K562 (cell line): Measurements from ENCODE around the gene RIMBP3C. TPM values are rescaled to one million over a fixed set of nuclear protein-coding genes. Genes with fewer than 3 reads are reported as not detected.
A peak's percentile ranks its signal among the peaks of the same experiment; 100 is the strongest.

ENCODE experiments used
- FOXK1 ChIP-seq: sonication (generic); formaldehyde crosslinking; IDR thresholded peaks from 2 replicates; pipeline ENCODE4 v1.8.0; 2022; ENCODE audit warnings: missing genetic modification reagents, mild to moderate bottlenecking, borderline replicate concordance
- HINFP ChIP-seq: fragments of 450-650 bp; conservative IDR thresholded peaks from 2 replicates; pipeline ENCODE4 v1.6.1; 2016; ENCODE audit warnings: missing genetic modification characterization, low read depth, mild to moderate bottlenecking, control low read depth, missing compliant biosample characterization
- JUND ChIP-seq, 2 experiments: IDR thresholded peaks; 2 replicates in 1 of 2; 3 replicates in 1 of 2; pipeline ENCODE4 v1.6.1; 2011; ENCODE audit warnings: borderline replicate concordance in 2 of 2, low read depth in 2 of 2, low read length in 2 of 2, improper control_type of control experiment in 1 of 2, missing biosample characterization in 1 of 2, missing genetic modification characterization in 1 of 2, missing genetic modification reagents in 1 of 2
- KLF16 ChIP-seq: IDR thresholded peaks from 2 replicates; pipeline ENCODE4 v1.6.1; 2016; ENCODE audit warnings: antibody characterized with exemption
- NFE2 ChIP-seq: IDR thresholded peaks from 2 replicates; pipeline ENCODE4 v1.6.1; 2014; ENCODE audit warnings: antibody characterized with exemption, low read depth
- RFX5 ChIP-seq: IDR thresholded peaks from 2 replicates; pipeline ENCODE4 v1.6.1; 2011; ENCODE audit warnings: low read depth, mild to moderate bottlenecking, improper control_type of control experiment, low read length
- RHOXF2B ChIP-seq: fragments of 250-450 bp; sonication (Bioruptor Pico); conservative IDR thresholded peaks from 2 replicates; pipeline ENCODE4 v1.5.1; 2021
- SMC3 ChIP-seq: conservative IDR thresholded peaks from 2 replicates; pipeline ENCODE4 v1.6.1; 2011; ENCODE audit warnings: low read depth, low read length, improper control_type of control experiment; ENCODE audit not compliant: insufficient read depth
- TARDBP ChIP-seq: fragments of 450-650 bp; IDR thresholded peaks from 2 replicates; pipeline ENCODE4 v1.6.1; 2016
- ZNF165 ChIP-seq: fragments of 250-450 bp; sonication (Bioruptor Pico); IDR thresholded peaks from 2 replicates; pipeline ENCODE4 v1.4.0; 2020; ENCODE audit warnings: borderline replicate concordance
- polyA plus RNA-seq, 8 experiments: library from polyadenylated mRNA; depleted of rRNA in 4 of 8; stranded (reverse) in 5 of 8; unstranded in 3 of 8; fragments of >200 nt; fragmentation: Nextera tagmentation in 2 of 8; fragmentation: Illumina TruSeq in 1 of 8; extraction: Ambion mirVana in 2 of 8; extraction: Trizol in 1 of 8; gene quantifications; 2 replicates each; pipeline versions ENCODE4 v1.2.1 to v1.2.3, GENCODE V29; 2011 to 2014; ENCODE audit warnings: inconsistent platforms in 1 of 8, missing spikeins in 1 of 8
- total RNA-seq, 7 experiments: library from RNA; depleted of rRNA in 6 of 7; stranded (reverse); fragments of >200 nt in 6 of 7; fragmentation: Illumina TruSeq in 2 of 7; extraction: Trizol in 2 of 7; gene quantifications; 2 replicates each; pipeline versions ENCODE4 v1.2.1 to v1.2.3, GENCODE V29; 2011 to 2021; ENCODE audit warnings: low replicate concordance in 1 of 7
- TF ChIP-seq, protein P1 (sequence below): sonication (generic); formaldehyde crosslinking; IDR thresholded peaks from 2 replicates; pipeline ENCODE4 v1.8.1; 2023; ENCODE audit warnings: mild to moderate bottlenecking, missing genetic modification reagents
- TF ChIP-seq, protein P2 (sequence below): sonication (generic); formaldehyde crosslinking; IDR thresholded peaks from 2 replicates; pipeline ENCODE4 v1.8.0; 2022; ENCODE audit warnings: mild to moderate bottlenecking, missing genetic modification reagents
- TF ChIP-seq, protein P3 (sequence below), 2 experiments: fragments of 450-650 bp in 1 of 2; sonication (generic) in 1 of 2; formaldehyde crosslinking in 1 of 2; IDR thresholded peaks in 1 of 2; conservative IDR thresholded peaks in 1 of 2; 2 replicates each; pipeline versions ENCODE4 v1.6.1 to v1.8.1; 2016 to 2023; ENCODE audit warnings: mild to moderate bottlenecking in 2 of 2, moderate library complexity in 2 of 2, inconsistent platforms in 1 of 2, missing genetic modification reagents in 1 of 2

RIMBP3C gene
- total and polyA plus RNA-seq, 9 of the 15 experiments (the other 6 are each of a cell fraction or from before 2014, with no cell fraction given): 0.09 to 0.98 (median 0.17) TPM; not detected in 2

DNA sequence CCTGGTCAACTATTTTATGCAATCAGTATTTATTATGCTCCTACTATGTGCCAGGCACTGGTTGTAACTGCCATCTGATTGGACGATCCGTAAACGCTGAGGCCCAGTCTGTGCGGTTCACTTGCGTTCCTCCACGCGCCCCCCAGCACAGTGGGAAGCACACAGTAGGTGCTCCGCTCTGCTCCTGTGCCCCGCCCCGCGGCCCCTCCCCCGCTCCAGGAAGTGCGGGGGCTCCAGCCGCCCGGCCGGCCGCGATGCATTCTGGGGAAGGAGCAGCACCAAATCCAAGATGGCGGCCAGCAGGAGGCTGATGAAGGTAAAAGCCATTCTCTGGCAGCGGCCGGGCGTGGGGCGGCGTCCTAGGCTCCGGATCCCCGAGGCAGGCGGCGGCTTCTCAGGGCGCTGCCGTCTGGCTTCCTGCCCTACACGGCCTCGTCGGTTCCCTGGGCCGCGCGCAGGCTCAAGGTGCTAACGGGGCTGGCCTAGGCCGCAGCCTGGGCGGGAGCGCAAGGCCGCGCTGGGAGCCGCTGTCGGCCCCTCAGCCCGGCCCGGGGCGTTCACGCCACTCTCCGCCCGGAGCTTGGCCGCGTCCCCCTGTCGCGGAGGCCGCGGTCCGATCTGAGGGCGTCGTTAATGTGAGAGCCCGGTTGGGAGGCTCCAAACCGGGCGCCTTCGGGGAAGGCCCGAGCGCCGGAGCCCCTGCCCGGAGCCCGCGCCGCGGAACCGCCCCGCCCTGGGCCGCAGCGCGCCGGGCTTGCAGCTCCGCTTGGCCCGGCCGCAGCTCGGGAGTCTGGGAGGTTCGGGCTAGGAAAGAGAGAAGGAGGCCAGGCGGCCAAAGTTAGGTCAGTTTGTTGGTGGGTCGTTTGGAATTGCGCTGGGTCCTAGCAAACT lies 16.4 kb upstream of the RIMBP3C start, which contains the start of gene UBE2L3 (continued):
- TF ChIP-seq, protein P1, sequence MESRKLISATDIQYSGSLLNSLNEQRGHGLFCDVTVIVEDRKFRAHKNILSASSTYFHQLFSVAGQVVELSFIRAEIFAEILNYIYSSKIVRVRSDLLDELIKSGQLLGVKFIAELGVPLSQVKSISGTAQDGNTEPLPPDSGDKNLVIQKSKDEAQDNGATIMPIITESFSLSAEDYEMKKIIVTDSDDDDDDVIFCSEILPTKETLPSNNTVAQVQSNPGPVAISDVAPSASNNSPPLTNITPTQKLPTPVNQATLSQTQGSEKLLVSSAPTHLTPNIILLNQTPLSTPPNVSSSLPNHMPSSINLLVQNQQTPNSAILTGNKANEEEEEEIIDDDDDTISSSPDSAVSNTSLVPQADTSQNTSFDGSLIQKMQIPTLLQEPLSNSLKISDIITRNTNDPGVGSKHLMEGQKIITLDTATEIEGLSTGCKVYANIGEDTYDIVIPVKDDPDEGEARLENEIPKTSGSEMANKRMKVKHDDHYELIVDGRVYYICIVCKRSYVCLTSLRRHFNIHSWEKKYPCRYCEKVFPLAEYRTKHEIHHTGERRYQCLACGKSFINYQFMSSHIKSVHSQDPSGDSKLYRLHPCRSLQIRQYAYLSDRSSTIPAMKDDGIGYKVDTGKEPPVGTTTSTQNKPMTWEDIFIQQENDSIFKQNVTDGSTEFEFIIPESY (CRISPR knock-in tag): peak; percentile 95
- TF ChIP-seq RHOXF2B (CRISPR knock-in tag) (peak; percentile 89), JUND (IDR thresholded peaks at IDR 0.05; ENCODE audit: borderline replicate concordance, low read depth, low read length) (peak; percentile 79), JUND (tag; IDR thresholded peaks at IDR 0.05; ENCODE audit: borderline replicate concordance, low read depth, low read length) (no peak), HINFP (no peak), RFX5 (peak; percentile 45; the same call in 1 of the 2 replicates), NFE2 (no peak), FOXK1 (CRISPR knock-in tag) (peak; percentile 94), TARDBP (no peak), KLF16 (no peak), ZNF165 (CRISPR knock-in tag) (peak; percentile 64; the same call in 1 of the 2 replicates), SMC3 (peak; percentile 27; the same call in 1 of the 2 replicates)
- TF ChIP-seq, protein P2, sequence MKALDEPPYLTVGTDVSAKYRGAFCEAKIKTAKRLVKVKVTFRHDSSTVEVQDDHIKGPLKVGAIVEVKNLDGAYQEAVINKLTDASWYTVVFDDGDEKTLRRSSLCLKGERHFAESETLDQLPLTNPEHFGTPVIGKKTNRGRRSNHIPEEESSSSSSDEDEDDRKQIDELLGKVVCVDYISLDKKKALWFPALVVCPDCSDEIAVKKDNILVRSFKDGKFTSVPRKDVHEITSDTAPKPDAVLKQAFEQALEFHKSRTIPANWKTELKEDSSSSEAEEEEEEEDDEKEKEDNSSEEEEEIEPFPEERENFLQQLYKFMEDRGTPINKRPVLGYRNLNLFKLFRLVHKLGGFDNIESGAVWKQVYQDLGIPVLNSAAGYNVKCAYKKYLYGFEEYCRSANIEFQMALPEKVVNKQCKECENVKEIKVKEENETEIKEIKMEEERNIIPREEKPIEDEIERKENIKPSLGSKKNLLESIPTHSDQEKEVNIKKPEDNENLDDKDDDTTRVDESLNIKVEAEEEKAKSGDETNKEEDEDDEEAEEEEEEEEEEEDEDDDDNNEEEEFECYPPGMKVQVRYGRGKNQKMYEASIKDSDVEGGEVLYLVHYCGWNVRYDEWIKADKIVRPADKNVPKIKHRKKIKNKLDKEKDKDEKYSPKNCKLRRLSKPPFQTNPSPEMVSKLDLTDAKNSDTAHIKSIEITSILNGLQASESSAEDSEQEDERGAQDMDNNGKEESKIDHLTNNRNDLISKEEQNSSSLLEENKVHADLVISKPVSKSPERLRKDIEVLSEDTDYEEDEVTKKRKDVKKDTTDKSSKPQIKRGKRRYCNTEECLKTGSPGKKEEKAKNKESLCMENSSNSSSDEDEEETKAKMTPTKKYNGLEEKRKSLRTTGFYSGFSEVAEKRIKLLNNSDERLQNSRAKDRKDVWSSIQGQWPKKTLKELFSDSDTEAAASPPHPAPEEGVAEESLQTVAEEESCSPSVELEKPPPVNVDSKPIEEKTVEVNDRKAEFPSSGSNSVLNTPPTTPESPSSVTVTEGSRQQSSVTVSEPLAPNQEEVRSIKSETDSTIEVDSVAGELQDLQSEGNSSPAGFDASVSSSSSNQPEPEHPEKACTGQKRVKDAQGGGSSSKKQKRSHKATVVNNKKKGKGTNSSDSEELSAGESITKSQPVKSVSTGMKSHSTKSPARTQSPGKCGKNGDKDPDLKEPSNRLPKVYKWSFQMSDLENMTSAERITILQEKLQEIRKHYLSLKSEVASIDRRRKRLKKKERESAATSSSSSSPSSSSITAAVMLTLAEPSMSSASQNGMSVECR: no peak
- TF ChIP-seq, protein P3, sequence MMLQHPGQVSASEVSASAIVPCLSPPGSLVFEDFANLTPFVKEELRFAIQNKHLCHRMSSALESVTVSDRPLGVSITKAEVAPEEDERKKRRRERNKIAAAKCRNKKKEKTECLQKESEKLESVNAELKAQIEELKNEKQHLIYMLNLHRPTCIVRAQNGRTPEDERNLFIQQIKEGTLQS (IDR thresholded peaks at IDR 0.05): no peak
- TF ChIP-seq, protein P3 (CRISPR knock-in tag; conservative IDR thresholded peaks at IDR 0.05): peak; percentile 81; the same call in 1 of the 2 replicates
